Activated CD4-positive, alpha-beta T cell treated with anti-CD3 and anti-CD28 coated beads, Interleukin-2, Interleukin-4, amounts not matched to agents 100 ng/mL and 50 ng/mL, durations not matched to agents 16 hours and 8 hours (primary cell): ENCODE data around the gene LY9.

ENCODE experiments used
- DNase-seq: peaks from one replicate; pipeline ENCODE4 v3.0.0-alpha.2; 2020; ENCODE audit warnings: low spot score

LY9 gene

DNA sequence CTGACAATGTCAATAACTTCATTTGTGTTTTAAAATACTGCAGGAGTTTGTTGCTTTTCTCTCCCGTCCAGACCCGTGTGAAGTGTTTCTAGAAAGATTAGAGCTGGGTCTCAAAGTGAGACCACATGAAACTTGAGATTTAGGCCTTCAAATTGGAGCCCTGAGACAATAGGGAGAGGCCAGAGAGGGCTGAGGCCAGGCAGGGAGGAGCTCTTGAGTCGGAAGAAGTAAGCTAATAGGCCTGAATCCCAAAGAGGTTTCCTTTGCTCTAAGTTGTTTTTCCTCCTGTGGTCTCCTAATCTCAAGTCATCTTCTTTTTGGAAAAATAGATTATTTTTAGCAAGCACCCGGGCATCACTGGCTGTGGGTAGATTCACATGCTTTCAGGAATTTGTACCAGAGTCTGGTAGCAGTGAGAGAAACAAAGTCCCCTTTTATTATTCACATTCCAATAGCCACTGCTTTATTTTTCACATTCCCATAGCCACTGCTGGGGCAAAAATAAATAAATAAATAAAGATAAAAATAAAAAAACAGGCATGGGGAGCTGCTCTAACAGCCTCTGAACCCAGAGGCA is 41.1 kb downstream of the LY9 start:
- DNase-seq, result no peak

DNA sequence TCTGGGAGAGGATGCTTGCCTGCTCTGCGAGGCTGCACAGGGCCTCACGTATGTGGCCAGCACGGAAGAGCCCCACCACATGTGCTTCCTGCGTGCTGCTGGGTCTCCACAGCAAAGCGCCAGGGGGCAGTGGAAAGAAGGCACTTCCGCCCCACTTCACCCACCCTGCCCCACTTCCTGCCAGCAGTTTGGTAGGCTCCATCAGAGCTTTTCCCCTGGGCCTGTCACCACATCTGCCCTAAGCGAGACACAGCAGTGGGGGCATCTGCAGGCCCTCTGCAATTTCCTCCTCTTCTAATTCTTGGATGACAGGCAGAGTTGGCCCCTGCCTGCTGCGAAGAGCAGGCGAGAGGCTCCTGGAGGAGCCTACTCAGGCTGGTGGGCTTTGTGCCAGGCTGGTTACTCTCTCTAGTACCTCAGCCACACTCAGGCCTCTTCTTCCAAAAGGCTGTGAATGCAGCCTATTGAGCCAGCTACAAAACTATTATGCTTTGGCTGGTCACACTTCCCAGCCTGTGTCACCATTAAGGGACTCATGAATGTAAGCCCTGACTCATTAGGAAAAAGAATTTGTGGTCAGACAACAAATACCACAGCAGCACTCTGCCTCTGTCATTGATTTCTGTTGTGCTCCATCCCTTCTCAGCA is 41.7 kb downstream of the LY9 start:
- peak; percentile 90 for DNase-seq

DNA sequence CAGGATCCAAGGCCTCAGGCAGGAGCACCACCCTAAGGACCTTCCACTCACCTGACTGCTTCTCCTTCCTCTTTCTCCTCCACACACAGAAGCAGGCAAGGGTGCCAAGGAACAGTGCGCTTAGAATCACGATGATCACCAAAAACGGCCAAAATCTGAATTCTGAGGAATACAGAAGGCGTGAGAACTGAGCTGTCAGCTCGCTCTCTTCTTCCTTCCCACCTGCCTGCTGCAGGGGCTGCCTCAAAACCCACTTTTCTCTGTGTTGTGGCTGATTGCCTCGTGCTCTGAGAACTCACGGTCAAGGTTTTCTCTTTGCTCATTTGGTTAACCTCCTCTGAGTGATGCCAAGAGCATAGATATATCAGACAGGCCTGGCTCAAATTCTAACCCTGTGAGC is 42.9 kb downstream of the LY9 start:
- no peak for DNase-seq

DNA sequence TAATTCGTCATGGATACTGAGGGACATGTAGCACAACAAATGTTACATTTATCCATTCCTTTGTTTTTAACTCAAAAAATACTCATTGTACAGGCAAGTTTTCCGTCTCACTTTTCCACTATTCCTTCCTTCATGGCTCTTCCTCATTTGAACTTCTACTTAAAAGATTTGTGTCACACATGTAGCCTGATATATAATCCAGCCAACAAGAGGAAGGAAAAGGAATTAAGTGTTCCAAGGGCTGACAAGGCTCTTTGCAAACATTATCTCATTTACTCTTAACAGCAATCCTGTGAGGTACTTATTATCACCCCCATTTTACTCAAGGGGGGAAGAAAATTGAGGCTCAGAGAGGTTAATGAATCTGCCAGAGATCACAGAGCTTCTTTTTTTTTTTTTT is 43.8 kb downstream of the LY9 start:
- DNase-seq, result no peak

GRCh38 chr1:160841079-160841478 is 45.1 kb downstream of the LY9 start:
- DNase-seq, result no peak

DNA sequence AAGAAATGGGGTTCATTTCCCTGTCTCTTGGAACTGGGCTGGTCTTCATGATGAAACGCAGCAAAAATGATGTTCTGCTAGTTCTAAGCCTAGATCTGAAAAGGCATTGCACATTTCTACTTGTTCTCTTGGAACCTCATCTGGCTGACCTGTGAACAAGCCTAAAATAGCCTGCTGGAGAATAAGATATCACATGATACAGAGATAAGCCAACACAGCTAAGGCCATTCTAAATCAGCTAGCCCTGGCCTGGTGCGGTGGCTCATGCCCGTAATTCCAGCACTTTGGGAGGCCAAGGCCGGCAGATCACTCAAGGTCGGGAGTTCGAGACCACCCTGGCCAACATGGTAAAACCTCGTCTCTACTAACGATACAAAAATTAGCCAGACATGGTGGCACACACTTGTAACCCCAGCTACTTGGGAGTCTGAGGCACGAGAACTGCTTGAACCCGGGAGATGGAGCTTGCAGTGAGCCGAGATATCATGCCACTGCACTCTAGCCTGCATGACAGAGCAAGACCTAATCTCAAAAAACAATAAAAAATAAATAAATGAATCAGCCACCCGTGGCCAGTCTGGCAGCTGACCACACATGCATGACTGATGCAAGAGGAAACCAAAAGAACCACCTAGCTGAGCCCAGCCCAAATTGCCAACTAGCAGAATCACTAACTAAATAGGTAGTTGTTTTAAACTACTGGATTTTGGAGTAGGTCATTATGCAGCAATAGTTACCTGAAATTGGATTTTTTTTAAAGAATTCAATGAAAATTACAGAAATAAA is 48.7 kb downstream of the LY9 start:
- no peak for DNase-seq

DNA sequence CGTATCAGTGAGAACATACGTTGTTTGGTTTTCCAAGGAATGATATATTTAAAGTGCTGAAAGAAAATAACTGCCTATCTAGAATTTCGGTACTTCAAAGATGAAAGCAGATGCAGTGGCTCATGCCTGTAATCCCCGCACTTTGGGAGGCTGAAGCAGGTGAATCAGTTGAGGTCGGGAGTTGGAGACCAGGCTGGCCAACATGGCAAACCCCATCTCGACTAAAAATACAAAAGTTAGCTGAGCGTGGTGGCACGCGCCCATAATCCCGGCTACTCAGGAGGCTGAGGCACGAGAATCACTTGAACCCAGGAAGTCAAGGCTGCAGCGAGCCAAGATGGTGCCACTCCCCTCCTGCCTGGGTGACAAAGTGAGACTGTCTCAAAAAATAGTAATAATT is 50.3 kb downstream of the LY9 start:
- no peak for DNase-seq

- no peak for DNase-seq
These were observed 54.6 kb downstream of the LY9 start for GRCh38 chr1:160850541-160850940.

DNA sequence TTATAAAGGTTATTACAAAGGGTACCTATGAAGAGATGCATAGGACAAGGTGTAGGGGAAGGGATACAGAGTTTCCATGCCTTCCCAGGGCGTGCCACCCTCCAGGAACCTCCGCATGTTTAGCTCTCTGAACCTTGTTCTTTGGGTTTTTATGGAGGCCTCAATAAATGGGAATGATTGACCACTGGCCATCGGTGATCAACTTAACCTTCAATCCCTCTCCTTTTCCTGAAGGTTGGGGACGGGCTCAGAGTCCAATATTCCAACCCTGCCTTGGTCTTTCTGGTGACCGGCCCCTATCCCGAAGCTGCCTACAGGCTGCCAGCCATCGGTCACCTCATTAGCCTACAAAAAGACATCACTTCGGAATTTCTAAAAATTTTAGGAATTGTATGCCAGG is 55.0 kb downstream of the LY9 start:
- no peak for DNase-seq

GRCh38 chr1:160853014-160853413 is 57.0 kb downstream of the LY9 start:
- no peak for DNase-seq

GRCh38 chr1:160853754-160854153 is 57.8 kb downstream of the LY9 start:
- DNase-seq, result no peak

DNA sequence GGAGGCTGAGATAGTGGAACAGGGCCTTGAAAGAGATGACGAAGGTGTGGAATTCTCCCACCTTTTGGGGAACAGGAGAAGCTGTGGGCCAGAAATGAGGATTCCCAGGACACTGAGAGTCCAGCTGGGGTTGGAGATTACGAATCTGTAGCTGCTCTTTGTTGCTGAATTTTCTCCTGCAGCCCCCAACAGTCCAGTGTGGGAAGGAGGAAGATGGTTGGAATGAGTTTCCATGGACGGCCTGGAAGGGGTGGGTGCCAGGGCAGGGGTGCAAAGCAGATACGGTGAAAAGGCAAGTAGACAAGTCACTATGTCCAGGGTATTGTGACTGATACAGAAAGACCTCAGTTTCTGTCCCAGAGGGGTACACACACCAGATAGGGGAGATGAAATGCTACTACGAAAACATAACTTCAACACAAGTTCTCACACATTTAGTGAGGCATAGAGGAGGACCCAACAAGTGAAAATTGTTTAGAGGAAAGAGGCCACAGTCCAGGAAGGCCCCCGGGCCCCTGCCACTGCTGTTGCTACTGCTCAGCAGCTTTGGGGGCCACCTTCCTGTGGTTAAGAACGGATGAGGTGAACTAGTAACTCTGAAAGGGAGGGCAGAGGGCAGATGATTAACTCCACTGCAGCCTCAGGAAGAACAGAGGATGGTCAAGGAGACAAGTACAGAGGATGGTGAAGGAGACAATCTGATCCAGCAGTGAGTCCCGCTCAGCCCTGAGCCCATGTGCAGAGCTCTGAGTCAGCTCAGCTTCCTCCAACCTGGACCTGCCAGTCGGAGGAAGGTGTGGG is 59.4 kb downstream of the LY9 start:
- DNase-seq, result no peak

- DNase-seq, result no peak
These were observed 62.1 kb downstream of the LY9 start for GRCh38 chr1:160858097-160858496.

DNA sequence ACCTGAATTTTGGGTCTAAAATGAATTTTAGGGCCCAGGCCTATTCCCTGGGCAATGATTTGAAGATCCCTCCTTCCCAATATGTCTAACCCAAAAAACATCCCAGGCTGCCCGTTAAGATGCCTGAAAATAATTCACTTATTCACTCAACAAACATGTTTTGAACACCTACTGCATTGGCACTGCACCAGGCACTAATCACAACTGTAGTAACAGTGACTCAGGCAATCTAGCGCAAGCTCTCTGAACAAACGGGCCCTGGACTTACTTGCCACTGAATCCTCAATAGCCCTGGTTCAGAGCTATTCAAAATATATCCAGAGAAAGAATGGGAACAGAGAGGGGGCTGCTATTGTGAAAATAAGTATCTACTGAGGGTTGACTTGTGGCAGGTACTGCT is 62.5 kb downstream of the LY9 start:
- DNase-seq, result no peak

DNA sequence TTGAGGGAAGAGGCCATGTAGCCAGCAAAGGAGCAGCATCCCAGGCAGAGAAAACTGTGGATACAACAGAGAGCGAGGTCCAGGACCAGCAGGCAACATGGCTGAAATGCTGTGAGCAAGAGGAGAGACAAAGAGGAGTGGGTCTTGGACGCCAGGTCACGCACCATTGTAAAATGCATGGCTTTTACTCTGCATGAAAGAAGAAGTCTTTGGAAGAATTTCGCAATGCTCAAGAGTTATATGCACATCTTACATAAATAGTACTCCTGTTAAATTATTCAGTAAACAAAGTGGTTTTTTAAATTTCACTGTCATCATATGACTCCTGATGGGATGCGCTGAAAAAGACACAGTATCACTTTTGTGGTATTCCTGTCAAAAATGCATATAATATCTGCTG is 63.2 kb downstream of the LY9 start:
- no peak for DNase-seq

DNA sequence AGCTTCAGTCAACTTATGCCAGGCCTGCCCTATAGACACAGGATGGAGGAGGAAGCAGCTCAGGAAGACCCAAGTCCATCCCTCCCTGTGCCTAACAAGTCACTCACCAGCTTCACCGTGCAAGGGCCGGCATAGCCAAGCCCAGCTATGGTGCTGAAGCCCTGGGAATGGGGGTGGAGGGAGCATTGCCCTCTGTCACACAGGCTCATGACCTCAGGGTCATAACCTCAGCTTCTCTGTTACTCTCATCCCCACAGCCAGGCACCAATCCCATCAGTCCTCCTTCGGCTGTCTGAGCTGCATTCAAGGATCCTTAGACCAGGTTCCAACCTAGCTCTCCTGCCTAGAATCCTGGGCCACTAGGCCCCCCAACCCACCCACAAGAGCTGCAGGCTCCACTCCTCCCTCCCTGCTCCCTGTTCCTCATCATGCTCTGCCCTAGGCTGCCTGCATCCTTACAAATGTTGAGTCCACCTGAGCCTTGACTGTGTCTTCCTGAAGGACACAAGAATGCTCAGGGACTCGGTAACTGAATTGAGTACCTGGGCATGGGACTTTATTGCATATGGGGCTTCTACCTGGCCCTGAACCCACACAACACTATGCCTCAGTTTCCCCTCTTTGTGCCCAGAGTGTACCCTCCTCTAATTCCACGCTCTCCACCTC is 65.0 kb downstream of the LY9 start:
- DNase-seq, result no peak

DNA sequence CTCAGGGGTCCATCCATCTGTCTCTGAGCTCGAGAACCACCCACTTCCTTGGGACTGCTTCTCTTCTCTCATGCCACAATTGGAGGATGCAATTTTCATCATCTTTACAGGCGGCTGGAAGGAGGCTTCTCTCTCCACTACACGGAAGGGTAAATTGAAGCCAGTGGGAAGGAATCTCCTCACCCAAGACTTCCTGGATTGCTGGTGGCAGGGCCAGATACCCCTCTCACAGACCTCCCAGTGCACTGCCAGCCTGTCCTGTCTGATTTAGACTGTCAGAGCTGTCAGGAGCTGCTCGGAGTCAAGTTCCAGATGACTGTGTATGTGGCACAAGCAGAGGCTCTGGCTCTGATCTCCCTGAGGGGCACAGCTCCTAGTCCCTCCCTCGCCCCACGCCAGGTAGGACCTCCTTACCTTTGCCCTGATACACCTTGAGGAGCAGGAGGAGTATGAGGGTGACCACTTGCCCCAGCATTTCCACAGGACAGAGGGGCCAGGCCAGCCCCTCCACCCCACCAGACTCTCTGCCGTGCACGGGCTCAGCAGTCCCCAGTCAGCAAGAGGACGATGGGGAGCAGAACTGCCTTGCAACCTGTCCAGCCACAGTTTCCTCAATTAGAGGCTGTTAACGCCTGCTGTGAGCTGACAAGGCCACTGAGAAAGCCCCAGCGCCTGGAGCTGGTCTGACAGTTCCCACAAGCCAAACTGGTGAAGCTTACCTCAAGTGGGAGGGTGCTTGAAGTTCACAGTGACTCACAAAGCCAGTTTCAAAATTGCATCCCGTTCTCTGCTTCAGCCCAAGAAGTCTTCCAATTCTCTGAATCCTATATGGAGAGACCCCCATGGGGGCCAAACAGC is 66.5 kb downstream of the LY9 start, which contains the start of gene CD244:
Gene CD244, minus strand, starts transcription at position 685 of the 858 bp plus-strand sequence. Its CDS starts 210 bp downstream, at position 475.
- DNase-seq, result peak; percentile 71

DNA sequence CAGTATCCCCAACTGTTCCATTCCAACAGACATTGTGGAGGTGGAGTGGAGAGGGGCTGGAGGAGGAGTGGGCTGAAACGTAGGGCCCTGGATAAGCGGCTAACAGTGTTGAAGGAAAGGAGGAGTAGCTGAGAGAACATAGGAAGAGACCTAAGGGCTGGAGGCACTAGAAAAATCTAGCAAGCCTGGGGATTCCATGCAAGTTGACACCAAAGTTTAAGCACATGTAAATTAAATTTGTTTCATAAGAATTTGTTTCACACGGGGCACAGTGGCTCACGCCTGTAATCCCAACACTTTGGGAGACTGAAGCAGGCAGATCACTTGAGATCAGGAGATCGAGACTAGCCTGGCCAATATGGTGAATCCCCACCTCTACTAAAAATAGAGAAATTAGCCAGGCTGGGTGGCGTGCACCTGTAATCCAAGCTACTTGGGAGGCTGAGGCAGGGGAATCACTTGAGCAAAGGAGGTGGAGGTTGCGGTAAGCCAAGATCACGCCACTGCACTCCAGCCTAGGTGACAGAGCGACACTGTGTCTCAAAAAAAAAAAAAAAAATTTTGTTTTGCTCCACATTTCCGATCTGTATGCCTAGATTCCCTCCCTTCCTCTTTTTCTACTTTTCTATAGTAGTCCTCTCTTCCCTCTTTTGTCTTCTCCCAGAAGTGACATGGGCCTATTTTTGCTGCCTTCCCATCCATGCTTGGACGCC is 67.2 kb downstream of the LY9 start:
- DNase-seq, result no peak

- no peak for DNase-seq
These were observed 67.8 kb downstream of the LY9 start for GRCh38 chr1:160863774-160864131.

GRCh38 chr1:160864173-160864572 is 68.2 kb downstream of the LY9 start:
- no peak for DNase-seq
